Muscle of leg (tissue), 16 donors: ENCODE measurements around the gene HMGCR. TPM values are rescaled to one million over a fixed set of nuclear protein-coding genes. Genes with fewer than 3 reads are reported as not detected.
"Not testable (repeated sequence)": the region's sequence is repeated elsewhere in the genome, so short reads cannot be mapped to it uniquely, and the experiment has no call there.

ENCODE experiments used
- DNase-seq: peaks from one replicate; pipeline ENCODE4 v3.0.0; 2013
- H3K27ac ChIP-seq: one replicate; pipeline ENCODE4 v1.5.1; 2013; ENCODE audit warnings: mild to moderate bottlenecking, low read length, control low read depth
- H3K27me3 ChIP-seq: one replicate; pipeline ENCODE4 v1.6.1; 2013; ENCODE audit warnings: low read length; ENCODE audit not compliant: control insufficient read depth, insufficient read depth
- H3K36me3 ChIP-seq: one replicate; pipeline ENCODE4 v1.6.1; 2013; ENCODE audit warnings: low read length; ENCODE audit not compliant: control insufficient read depth, insufficient read depth
- H3K4me1 ChIP-seq: one replicate; pipeline ENCODE4 v1.6.1; 2013; ENCODE audit warnings: low read length; ENCODE audit not compliant: control insufficient read depth, insufficient read depth
- H3K4me3 ChIP-seq: one replicate; pipeline ENCODE4 v1.5.1; 2013; ENCODE audit warnings: low read length, control low read depth
- H3K9me3 ChIP-seq: replicated peaks from 2 replicates; pipeline ENCODE4 v1.6.1; 2013; ENCODE audit warnings: low read depth, low read length; ENCODE audit not compliant: control insufficient read depth
- WGBS: methylation state at CpG from one replicate; pipeline ENCODE4 v1.1.5; 2013; ENCODE audit warnings: missing lambda C conversion rate; ENCODE audit not compliant: insufficient coverage; 5-methylcytosine and 5-hydroxymethylcytosine counted together
- long read RNA-seq, 11 donors: transcript quantifications; one replicate each; lab custom pipeline, GENCODE V29; 2026
- polyA plus RNA-seq, 8 donors: library from polyadenylated mRNA; unstranded; fragments of 120-200 nt; gene quantifications; one replicate each; pipeline versions ENCODE4 v1.2.1 to v1.2.3, GENCODE V29; 2013; ENCODE audit warnings: inconsistent platforms in 1 of 8, low replicate concordance in 1 of 8; ENCODE audit not compliant: insufficient read length in 8 of 8, insufficient read depth in 1 of 8
- total RNA-seq: library from RNA; stranded (reverse); fragments of 120-200 nt; gene quantifications from one replicate; pipeline ENCODE4 v1.2.4, GENCODE V29; 2013

The HMGCR gene
- 14.0 TPM for total RNA-seq
- polyA plus RNA-seq: 10 to 100 TPM; 21.1 to 37.8 (median 32.0) TPM
- long read RNA-seq, donor 1, partial matches to known transcripts: 0 of 3 reads
- long read RNA-seq, donor 1, other reads (novel, unspliced or antisense): 0 of 3 reads
- long read RNA-seq, donor 2, partial matches to known transcripts: 0 of 1 reads
- long read RNA-seq, donor 2, other reads (novel, unspliced or antisense): 0 of 1 reads
- long read RNA-seq, donor 3, full-length matches to known transcripts: 4 of 4 reads
- long read RNA-seq, donor 3, partial matches to known transcripts: 0 of 4 reads
- long read RNA-seq, donor 3, other reads (novel, unspliced or antisense): 0 of 4 reads
- long read RNA-seq, donor 4, full-length matches to known transcripts: 3 of 3 reads
- long read RNA-seq, donor 4, partial matches to known transcripts: 0 of 3 reads
- long read RNA-seq, donor 4, other reads (novel, unspliced or antisense): 0 of 3 reads
- long read RNA-seq, donor 5, full-length matches to known transcripts: 13 of 35 reads
- long read RNA-seq, donor 5, partial matches to known transcripts: 22 of 35 reads
- long read RNA-seq, donor 5, other reads (novel, unspliced or antisense): 0 of 35 reads
- long read RNA-seq, donor 6, full-length matches to known transcripts: 8 of 8 reads
- long read RNA-seq, donor 6, partial matches to known transcripts: 0 of 8 reads
- long read RNA-seq, donor 6, other reads (novel, unspliced or antisense): 0 of 8 reads
- long read RNA-seq, donor 7, full-length matches to known transcripts: 6 of 19 reads
- long read RNA-seq, donor 7, partial matches to known transcripts: 13 of 19 reads
- long read RNA-seq, donor 7, other reads (novel, unspliced or antisense): 0 of 19 reads
- long read RNA-seq, donor 8, partial matches to known transcripts: 0 of 1 reads
- long read RNA-seq, donor 8, other reads (novel, unspliced or antisense): 0 of 1 reads
- long read RNA-seq, donor 9, full-length matches to known transcripts: 12 of 12 reads
- long read RNA-seq, donor 9, partial matches to known transcripts: 0 of 12 reads
- long read RNA-seq, donor 9, other reads (novel, unspliced or antisense): 0 of 12 reads
- long read RNA-seq, donor 10, full-length matches to known transcripts: 9 of 9 reads
- long read RNA-seq, donor 10, partial matches to known transcripts: 0 of 9 reads
- long read RNA-seq, donor 10, other reads (novel, unspliced or antisense): 0 of 9 reads
- long read RNA-seq, donor 11, full-length matches to known transcripts: 6 of 6 reads
- long read RNA-seq, donor 11, partial matches to known transcripts: 0 of 6 reads
- long read RNA-seq, donor 11, other reads (novel, unspliced or antisense): 0 of 6 reads

DNA sequence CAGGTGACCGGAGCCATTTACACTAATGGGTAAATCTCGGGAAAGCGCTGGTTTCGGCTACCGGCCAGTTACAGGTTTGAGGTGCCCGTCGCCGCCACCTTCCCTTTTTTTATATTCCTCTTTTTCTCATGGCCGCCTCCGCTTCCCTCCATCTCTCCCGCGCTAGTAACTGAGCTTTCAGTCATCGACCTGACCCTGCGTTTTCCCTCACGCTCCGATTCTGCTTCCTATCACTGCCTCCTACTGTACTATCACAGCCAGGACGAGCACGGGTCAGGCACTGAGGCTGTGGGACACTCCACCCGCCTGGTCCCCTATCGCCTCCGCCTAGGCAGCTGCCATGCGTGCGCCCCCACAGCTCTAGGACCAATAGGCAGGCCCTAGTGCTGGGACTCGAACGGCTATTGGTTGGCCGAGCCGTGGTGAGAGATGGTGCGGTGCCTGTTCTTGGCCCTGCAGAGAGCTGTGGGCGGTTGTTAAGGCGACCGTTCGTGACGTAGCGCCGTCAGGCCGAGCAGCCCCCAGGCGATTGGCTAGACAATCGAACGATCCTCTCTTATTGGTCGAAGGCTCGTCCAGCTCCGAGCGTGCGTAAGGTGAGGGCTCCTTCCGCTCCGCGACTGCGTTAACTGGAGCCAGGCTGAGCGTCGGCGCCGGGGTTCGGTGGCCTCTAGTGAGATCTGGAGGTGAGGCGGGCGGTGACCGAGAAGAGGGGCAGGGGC is at the start of gene HMGCR:
TSS of gene HMGCR (plus strand) at position 606 of the 722 bp plus-strand sequence. CDS start 5,386 bp downstream, outside the sequence.
- Histone ChIP-seq H3K4me3 (peak within 1 kb of the TSS; percentile 74), H3K4me1 (peaks cover 3% of the 10 kb centered on the region), H3K27me3 (no peaks in the 10 kb centered on the region), H3K36me3 (no peaks in the 10 kb centered on the region), H3K27ac (peak within 1 kb of the TSS; percentile 97), H3K9me3 (no peaks in the 10 kb centered on the region)
- 0% methylated on average over 56 of the region's 56 CpGs for WGBS
- peak; percentile 100 for DNase-seq

DNA sequence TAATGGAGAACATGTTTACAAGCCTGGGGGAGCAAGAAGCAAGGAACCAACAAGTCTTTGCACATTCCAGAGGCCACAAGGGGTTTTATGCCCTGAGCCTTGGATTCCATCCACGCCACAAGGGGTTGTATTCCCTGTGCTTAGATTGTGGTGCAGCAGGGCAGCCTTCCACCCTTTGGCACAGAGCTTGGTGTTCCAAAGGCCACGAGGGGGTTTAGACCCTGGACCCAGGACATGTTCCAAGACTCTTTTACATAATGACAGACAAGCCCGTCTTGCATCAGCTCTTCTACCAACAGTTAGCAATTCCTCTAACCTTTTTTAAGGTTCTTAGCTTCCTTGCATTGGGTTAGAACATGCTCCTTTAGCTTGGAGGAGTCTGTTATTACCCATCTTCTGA is 45.2 kb upstream of the HMGCR start:
- H3K27me3 ChIP-seq, H3K36me3 ChIP-seq, H3K9me3 ChIP-seq, H3K4me1 ChIP-seq, DNase-seq, H3K27ac ChIP-seq, H3K4me3 ChIP-seq: not testable (repeated sequence)
- WGBS: 90% methylated on average over 3 of the region's 3 CpGs

DNA sequence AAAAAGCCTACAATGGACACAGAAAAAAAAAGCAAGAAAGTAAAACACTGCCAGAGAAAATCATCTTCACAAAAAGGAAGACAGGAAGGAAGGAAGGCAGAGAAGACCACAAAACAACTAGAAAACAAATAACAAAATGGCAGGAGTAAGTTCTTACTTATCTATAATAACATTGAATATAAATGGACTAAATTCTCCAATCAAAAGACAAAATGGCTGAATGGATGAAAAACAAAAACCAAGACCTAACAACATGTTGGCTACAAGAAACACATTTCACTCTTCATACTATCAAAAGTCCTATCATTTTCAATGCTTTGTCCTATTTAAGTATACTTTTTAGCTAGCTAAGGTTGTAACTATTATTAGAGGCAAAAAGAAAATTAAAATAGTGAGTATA is 36.9 kb upstream of the HMGCR start:
- H3K36me3 ChIP-seq: no peaks in the 10 kb centered on the region
- H3K4me3 ChIP-seq: no peak overlapping the region
- H3K27ac ChIP-seq: no peak overlapping the region
- no peak for DNase-seq
- no peaks in the 10 kb centered on the region for H3K4me1 ChIP-seq
- H3K9me3 ChIP-seq: no peaks in the 10 kb centered on the region
- H3K27me3 ChIP-seq: no peaks in the 10 kb centered on the region

DNA sequence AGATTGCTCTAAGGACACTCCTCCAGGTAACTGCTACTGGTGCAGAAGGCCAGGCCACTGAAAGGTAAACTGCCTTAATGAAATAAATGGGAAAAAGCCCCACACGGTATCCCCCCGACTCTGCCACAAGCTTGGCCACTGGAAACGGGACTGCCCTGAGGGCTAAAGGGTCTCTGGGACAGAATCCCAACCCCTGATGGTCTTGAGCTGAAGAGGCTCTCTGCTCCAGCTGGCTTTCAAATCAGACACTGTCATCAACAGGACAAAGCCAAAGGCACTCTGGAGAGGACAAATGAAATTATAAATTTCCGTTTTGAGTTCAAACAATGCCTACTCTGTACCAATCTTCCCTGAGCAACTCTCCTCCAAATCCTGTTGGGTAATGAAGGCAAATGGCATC is 33.6 kb upstream of the HMGCR start:
- H3K27ac ChIP-seq: no peak overlapping the region
- 65% methylated on average over 4 of the region's 4 CpGs for WGBS
- H3K4me3 ChIP-seq: no peak overlapping the region
- DNase-seq: no peak
- H3K9me3 ChIP-seq: no peaks in the 10 kb centered on the region
- H3K36me3 ChIP-seq: no peaks in the 10 kb centered on the region
- no peaks in the 10 kb centered on the region for H3K27me3 ChIP-seq
- H3K4me1 ChIP-seq: no peaks in the 10 kb centered on the region

DNA sequence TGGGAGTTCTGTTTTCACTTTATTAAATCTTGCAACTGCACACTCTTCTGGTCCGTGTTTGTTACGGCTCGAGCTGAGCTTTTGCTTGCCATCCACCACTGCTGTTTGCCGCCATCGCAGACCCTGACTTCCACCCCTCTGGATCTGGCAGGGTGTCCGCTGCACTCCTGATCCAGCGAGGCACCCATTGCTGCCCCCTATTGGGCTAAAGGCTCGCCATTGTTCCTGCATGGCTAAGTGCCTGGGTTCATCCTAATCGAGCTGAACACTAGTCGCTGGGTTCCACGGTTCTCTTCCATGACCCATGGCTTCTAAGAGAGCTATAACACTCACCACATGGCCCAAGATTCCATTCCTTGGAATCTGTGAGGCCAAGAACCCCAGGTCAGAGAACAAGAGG is 32.5 kb upstream of the HMGCR start:
- not testable (repeated sequence) for DNase-seq, H3K4me1 ChIP-seq, H3K9me3 ChIP-seq, H3K36me3 ChIP-seq, H3K27ac ChIP-seq, H3K4me3 ChIP-seq, H3K27me3 ChIP-seq
- 75% methylated on average over 8 of the region's 11 CpGs for WGBS

DNA sequence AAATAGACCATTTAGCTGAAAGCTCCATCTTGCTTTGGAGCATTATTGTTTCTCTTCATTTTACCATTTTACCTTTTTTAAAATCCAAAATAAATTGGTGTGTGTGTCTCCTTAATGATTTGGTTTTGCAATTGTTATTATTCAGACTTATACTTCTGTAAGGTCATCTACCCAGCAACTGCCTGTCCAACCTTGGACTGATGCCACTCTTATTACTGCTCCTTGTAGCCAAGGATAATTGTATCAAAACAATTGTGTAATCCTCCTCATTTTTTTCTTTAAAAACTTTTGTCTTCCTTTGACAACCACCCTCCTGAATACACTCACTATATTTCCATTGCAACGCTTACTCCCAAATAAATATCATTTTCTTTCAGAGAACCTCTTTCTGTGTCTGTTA is 30.3 kb upstream of the HMGCR start:
- WGBS: no CpG with 5 or more reads among the region's 1 CpG
- H3K27me3 ChIP-seq: no peaks in the 10 kb centered on the region
- no peak overlapping the region for H3K4me3 ChIP-seq
- DNase-seq: no peak
- H3K9me3 ChIP-seq: no peaks in the 10 kb centered on the region
- H3K4me1 ChIP-seq: no peaks in the 10 kb centered on the region
- H3K27ac ChIP-seq: no peak overlapping the region
- no peaks in the 10 kb centered on the region for H3K36me3 ChIP-seq

DNA sequence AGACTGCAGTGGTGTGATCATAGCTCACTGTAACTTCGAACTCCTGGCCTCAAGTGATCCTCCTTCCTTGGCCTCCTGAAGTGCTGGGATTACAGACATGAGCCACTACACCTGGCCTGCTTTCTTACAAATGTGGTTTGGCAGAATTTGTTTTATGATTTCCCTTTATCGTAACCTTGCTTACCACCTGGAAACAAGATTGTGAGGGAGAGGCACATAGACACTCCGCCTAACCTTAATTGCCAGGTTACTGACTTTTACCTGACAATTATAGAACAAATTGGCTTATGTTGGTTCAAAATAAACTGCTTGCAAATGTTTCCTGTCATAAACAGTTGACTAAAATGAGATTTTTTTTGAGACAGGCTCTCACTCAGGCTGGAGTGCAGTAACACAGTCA is 26.8 kb upstream of the HMGCR start:
- Histone ChIP-seq H3K4me1 (no peaks in the 10 kb centered on the region), H3K27ac (no peak overlapping the region), H3K9me3 (no peaks in the 10 kb centered on the region), H3K36me3 (no peaks in the 10 kb centered on the region), H3K27me3 (no peaks in the 10 kb centered on the region), H3K4me3 (no peak overlapping the region)
- DNase-seq: no peak
- no CpG with 5 or more reads among the region's 3 CpGs for WGBS

DNA sequence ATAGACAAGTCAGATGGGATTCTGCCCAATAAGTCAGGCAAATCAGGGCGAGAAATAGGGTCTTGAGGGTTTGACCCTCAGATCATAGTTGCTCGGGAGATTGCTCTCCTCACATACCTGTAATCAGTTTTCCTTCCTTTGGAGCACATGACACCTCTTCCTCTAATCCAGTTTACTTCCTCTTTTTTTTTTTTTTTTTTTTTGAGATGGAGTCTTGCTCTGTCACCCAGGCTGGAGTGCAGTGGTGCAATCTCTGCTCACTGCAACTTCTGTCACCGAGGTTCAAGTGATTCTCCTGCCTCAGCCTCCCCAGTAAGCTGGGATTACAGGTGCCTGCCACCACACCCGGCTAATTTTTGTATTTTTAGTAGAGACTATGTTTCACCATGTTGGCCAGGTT is 17.9 kb upstream of the HMGCR start:
- not testable (repeated sequence) for H3K9me3 ChIP-seq, H3K27ac ChIP-seq, H3K4me1 ChIP-seq, H3K4me3 ChIP-seq, H3K27me3 ChIP-seq, H3K36me3 ChIP-seq
- WGBS: 75% methylated on average over 1 of the region's 4 CpGs
- DNase-seq: peak; percentile 3

DNA sequence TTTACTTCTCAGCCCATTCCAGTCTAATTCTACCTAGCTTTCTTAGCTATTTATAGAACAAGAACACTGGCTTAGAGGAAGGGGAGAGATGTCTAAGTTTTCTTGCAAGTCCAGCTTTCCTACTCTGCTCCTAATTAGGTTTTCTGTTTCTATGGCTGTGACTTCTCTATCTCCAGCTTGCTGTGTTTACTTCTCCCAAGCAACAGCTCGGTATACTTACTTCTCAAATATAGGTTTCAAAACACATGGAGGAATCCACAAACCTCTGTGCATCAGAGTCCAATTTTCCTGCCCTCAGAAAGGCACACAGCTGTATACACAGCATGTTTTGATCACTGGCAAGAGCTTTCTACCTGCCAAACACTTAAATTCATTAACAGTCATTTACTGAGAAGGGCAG is 17.4 kb upstream of the HMGCR start:
- H3K27ac ChIP-seq: no peak overlapping the region
- peaks cover 3% of the 10 kb centered on the region for H3K27me3 ChIP-seq
- peak; percentile 20 for DNase-seq
- WGBS: 30% methylated on average over 1 of the region's 1 CpG
- no peaks in the 10 kb centered on the region for H3K36me3 ChIP-seq
- H3K4me3 ChIP-seq: no peak overlapping the region
- H3K4me1 ChIP-seq: no peaks in the 10 kb centered on the region
- no peaks in the 10 kb centered on the region for H3K9me3 ChIP-seq
